HEK293 (cell line): Measurements from ENCODE around the gene SNTB2.

Experiments used
- CTCF ChIA-PET: fragments of 350-600 bp; formaldehyde crosslinking; extraction: SDS; loops from one replicate; lab custom pipeline; 2021; ENCODE audit warnings: antibody characterized with exemption; lab: Yijun Ruan, JAX
- POLR2A ChIA-PET: fragments of 300-600 bp; formaldehyde crosslinking; extraction: SDS; loops from one replicate; lab custom pipeline; 2020; ENCODE audit warnings: antibody characterized with exemption, inconsistent platforms; lab: Yijun Ruan, JAX
- H3K27ac ChIP-seq: fragments of 200-500 bp; sonication (Bioruptor generic); 2 replicates; pipeline ENCODE4 v1.5.1; 2014; ENCODE audit warnings: low read depth, low read length, control low read depth, inconsistent platforms; ENCODE audit errors: extremely low read depth
- H3K36me3 ChIP-seq, 2 experiments: fragments of 200-500 bp in 1 of 2; sonication (Bioruptor generic) in 1 of 2; 1 replicate in 1 of 2; 2 replicates in 1 of 2; pipeline ENCODE4 v1.5.1; 2014 to 2017; ENCODE audit warnings: inconsistent platforms in 2 of 2, low read length in 2 of 2; ENCODE audit not compliant: control insufficient read depth in 2 of 2, insufficient read depth in 1 of 2
- H3K4me1 ChIP-seq: fragments of 200-500 bp; sonication (Bioruptor generic); 2 replicates; pipeline ENCODE4 v1.5.1; 2014; ENCODE audit warnings: mild to moderate bottlenecking, low read length, inconsistent platforms; ENCODE audit not compliant: control insufficient read depth, insufficient read depth
- H3K4me3 ChIP-seq: 2 replicates; pipeline ENCODE4 v1.5.1; 2011; ENCODE audit warnings: low read depth, mild to moderate bottlenecking, control low read depth, low read length, moderate library complexity
- H3K9me3 ChIP-seq: fragments of 200-500 bp; sonication (Bioruptor generic); 2 replicates; pipeline ENCODE4 v1.5.1; 2014; ENCODE audit warnings: low read depth, low read length, inconsistent platforms; ENCODE audit not compliant: control insufficient read depth, insufficient read depth
- INSM2 ChIP-seq: fragments of 450-650 bp; formaldehyde crosslinking; IDR thresholded peaks from 2 replicates; pipeline ENCODE4 v1.5.1; 2016; ENCODE audit warnings: missing biosample characterization, missing genetic modification characterization
- PRDM10 ChIP-seq: fragments of 450-650 bp; formaldehyde crosslinking; IDR thresholded peaks from 2 replicates; pipeline ENCODE4 v1.5.1; 2016; ENCODE audit warnings: missing biosample characterization, missing genetic modification characterization
- ZNF121 ChIP-seq: fragments of 450-650 bp; formaldehyde crosslinking; IDR thresholded peaks from 2 replicates; pipeline ENCODE4 v1.5.1; 2016; ENCODE audit warnings: missing biosample characterization, missing genetic modification characterization
- ZNF138 ChIP-seq: fragments of 450-650 bp; formaldehyde crosslinking; IDR thresholded peaks from 2 replicates; pipeline ENCODE4 v1.5.1; 2016; ENCODE audit warnings: missing biosample characterization, missing genetic modification characterization, borderline replicate concordance
- ZNF211 ChIP-seq: fragments of 450-650 bp; formaldehyde crosslinking; IDR thresholded peaks from 2 replicates; pipeline ENCODE4 v1.5.1; 2016; ENCODE audit warnings: low read depth, missing biosample characterization, missing genetic modification characterization
- ZNF324 ChIP-seq: fragments of 450-650 bp; formaldehyde crosslinking; IDR thresholded peaks from 2 replicates; pipeline ENCODE4 v1.5.1; 2016; ENCODE audit warnings: missing biosample characterization, missing genetic modification characterization
- ZNF426 ChIP-seq: fragments of 450-650 bp; formaldehyde crosslinking; IDR thresholded peaks from 2 replicates; pipeline ENCODE4 v1.5.1; 2017; ENCODE audit warnings: missing biosample characterization, missing genetic modification characterization, mild to moderate bottlenecking, inconsistent platforms, moderate library complexity
- ZNF510 ChIP-seq: fragments of 450-650 bp; formaldehyde crosslinking; IDR thresholded peaks from 2 replicates; pipeline ENCODE4 v1.5.1; 2018; ENCODE audit warnings: mild to moderate bottlenecking, missing genetic modification characterization, missing biosample characterization; ENCODE audit not compliant: insufficient replicate concordance
- ZNF530 ChIP-seq: fragments of 450-650 bp; formaldehyde crosslinking; IDR thresholded peaks from 2 replicates; pipeline ENCODE4 v1.5.1; 2016; ENCODE audit warnings: low read depth, missing biosample characterization, missing genetic modification characterization
- ZNF639 ChIP-seq: fragments of 450-650 bp; formaldehyde crosslinking; IDR thresholded peaks from 2 replicates; pipeline ENCODE4 v1.5.1; 2016; ENCODE audit warnings: missing biosample characterization, missing genetic modification characterization
- ZNF670 ChIP-seq: fragments of 450-650 bp; formaldehyde crosslinking; IDR thresholded peaks from 2 replicates; pipeline ENCODE4 v1.5.1; 2016; ENCODE audit warnings: missing biosample characterization, missing genetic modification characterization, low read depth
- ZNF768 ChIP-seq: fragments of 450-650 bp; formaldehyde crosslinking; IDR thresholded peaks from 2 replicates; pipeline ENCODE4 v1.5.1; 2018; ENCODE audit warnings: missing biosample characterization, mild to moderate bottlenecking, missing genetic modification characterization
- ZSCAN16 ChIP-seq: fragments of 450-650 bp; formaldehyde crosslinking; IDR thresholded peaks from 2 replicates; pipeline ENCODE4 v1.5.1; 2016; ENCODE audit warnings: missing biosample characterization, missing genetic modification characterization
- TF ChIP-seq, protein P1 (sequence below): fragments of 450-650 bp; formaldehyde crosslinking; IDR thresholded peaks from 2 replicates; pipeline ENCODE4 v1.5.1; 2016; ENCODE audit warnings: missing biosample characterization, missing genetic modification characterization, borderline replicate concordance
- TF ChIP-seq, protein P2 (sequence below): fragments of 450-650 bp; formaldehyde crosslinking; IDR thresholded peaks from 2 replicates; pipeline ENCODE4 v1.5.1; 2017; ENCODE audit warnings: missing biosample characterization, missing genetic modification characterization
- TF ChIP-seq, protein P3 (sequence below): fragments of 450-650 bp; formaldehyde crosslinking; optimal IDR thresholded peaks from 2 replicates; pipeline ENCODE3; 2016; ENCODE audit warnings: missing biosample characterization, mild to moderate bottlenecking, missing genetic modification characterization
- TF ChIP-seq, protein P4 (sequence below): fragments of 450-650 bp; formaldehyde crosslinking; IDR thresholded peaks from 2 replicates; pipeline ENCODE4 v1.5.1; 2016; ENCODE audit warnings: missing biosample characterization, missing genetic modification characterization

The SNTB2 gene

DNA sequence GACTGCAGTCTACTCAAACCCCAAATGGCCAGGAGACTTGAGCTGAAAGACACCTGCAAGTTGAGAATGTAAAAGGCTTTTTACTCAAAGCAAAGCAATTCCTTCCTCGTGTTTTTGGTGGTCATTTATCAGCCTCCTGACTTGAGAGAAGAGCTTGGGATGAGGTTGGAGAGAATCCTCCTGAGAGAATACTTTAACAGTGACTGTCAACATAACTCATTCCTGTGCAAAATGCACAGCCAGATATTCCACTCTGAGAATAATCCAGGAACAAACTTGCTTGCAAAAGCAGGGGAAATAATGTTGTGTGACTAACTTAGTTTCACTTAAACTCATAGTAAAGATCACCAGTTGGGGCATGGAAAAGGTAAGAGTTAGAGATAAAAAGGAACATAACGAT, 53.4 kb downstream of the SNTB2 start:
- ChIA-PET POLR2A (no interaction called here), CTCF (interaction anchor here (0.7 kb wide), 1 partner anchor 153 kb away, joined by 3 read pairs; no protein-coding TSS in a partner anchor)
- H3K9me3 ChIP-seq, result no peaks in the 10 kb centered on the region
- H3K4me1 ChIP-seq, result peaks cover 7% of the 10 kb centered on the region; the same call in 1 of the 2 replicates
- TF ChIP-seq, protein P1, sequence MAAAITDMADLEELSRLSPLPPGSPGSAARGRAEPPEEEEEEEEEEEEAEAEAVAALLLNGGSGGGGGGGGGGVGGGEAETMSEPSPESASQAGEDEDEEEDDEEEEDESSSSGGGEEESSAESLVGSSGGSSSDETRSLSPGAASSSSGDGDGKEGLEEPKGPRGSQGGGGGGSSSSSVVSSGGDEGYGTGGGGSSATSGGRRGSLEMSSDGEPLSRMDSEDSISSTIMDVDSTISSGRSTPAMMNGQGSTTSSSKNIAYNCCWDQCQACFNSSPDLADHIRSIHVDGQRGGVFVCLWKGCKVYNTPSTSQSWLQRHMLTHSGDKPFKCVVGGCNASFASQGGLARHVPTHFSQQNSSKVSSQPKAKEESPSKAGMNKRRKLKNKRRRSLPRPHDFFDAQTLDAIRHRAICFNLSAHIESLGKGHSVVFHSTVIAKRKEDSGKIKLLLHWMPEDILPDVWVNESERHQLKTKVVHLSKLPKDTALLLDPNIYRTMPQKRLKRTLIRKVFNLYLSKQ (tag by site-specific recombination), result no peak
- TF ChIP-seq ZNF639 (tag by site-specific recombination) (no peak), ZNF324 (tag by site-specific recombination) (no peak), ZNF211 (tag by site-specific recombination) (no peak), ZNF426 (tag by site-specific recombination) (no peak), ZNF768 (tag by site-specific recombination) (no peak), ZNF510 (tag by site-specific recombination) (no peak), ZNF670 (tag by site-specific recombination) (no peak), INSM2 (no peak), ZNF138 (tag by site-specific recombination) (no peak), ZNF121 (no peak), ZSCAN16 (tag by site-specific recombination) (no peak), PRDM10 (tag by site-specific recombination) (no peak), ZNF530 (tag by site-specific recombination) (no peak)
- TF ChIP-seq, protein P2, sequence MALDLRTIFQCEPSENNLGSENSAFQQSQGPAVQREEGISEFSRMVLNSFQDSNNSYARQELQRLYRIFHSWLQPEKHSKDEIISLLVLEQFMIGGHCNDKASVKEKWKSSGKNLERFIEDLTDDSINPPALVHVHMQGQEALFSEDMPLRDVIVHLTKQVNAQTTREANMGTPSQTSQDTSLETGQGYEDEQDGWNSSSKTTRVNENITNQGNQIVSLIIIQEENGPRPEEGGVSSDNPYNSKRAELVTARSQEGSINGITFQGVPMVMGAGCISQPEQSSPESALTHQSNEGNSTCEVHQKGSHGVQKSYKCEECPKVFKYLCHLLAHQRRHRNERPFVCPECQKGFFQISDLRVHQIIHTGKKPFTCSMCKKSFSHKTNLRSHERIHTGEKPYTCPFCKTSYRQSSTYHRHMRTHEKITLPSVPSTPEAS (tag by site-specific recombination), result no peak
- TF ChIP-seq, protein P3, sequence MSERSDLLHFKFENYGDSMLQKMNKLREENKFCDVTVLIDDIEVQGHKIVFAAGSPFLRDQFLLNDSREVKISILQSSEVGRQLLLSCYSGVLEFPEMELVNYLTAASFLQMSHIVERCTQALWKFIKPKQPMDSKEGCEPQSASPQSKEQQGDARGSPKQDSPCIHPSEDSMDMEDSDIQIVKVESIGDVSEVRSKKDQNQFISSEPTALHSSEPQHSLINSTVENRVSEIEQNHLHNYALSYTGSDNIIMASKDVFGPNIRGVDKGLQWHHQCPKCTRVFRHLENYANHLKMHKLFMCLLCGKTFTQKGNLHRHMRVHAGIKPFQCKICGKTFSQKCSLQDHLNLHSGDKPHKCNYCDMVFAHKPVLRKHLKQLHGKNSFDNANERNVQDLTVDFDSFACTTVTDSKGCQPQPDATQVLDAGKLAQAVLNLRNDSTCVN (tag by site-specific recombination), result no peak
- TF ChIP-seq, protein P4, sequence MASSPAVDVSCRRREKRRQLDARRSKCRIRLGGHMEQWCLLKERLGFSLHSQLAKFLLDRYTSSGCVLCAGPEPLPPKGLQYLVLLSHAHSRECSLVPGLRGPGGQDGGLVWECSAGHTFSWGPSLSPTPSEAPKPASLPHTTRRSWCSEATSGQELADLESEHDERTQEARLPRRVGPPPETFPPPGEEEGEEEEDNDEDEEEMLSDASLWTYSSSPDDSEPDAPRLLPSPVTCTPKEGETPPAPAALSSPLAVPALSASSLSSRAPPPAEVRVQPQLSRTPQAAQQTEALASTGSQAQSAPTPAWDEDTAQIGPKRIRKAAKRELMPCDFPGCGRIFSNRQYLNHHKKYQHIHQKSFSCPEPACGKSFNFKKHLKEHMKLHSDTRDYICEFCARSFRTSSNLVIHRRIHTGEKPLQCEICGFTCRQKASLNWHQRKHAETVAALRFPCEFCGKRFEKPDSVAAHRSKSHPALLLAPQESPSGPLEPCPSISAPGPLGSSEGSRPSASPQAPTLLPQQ (tag by site-specific recombination), result no peak
- no peak overlapping the region for H3K4me3 ChIP-seq
- no peak overlapping the region for H3K27ac ChIP-seq
- peaks cover 0 to 1% of the 10 kb centered on the region in 2 experiments; a peak in 2 of 3 replicates for H3K36me3 ChIP-seq
